OCI-LY7 (cell line): ENCODE results near the gene SPINK1. TPM values are rescaled to one million over a fixed set of nuclear protein-coding genes. Genes with fewer than 3 reads are reported as not detected.

Source experiments
- BruUV-seq: library from RNA; stranded (reverse); fragments of 400-500 nt; replicated peaks from 2 replicates; lab custom pipeline; 2021; lab: Mats Ljungman, UMichigan
- CTCF ChIA-PET: fragments of 300-600 bp; sonication (Branson Sonifier 250); formaldehyde crosslinking; loops from one replicate; lab custom pipeline; 2022; ENCODE audit warnings: antibody characterized with exemption; ENCODE audit not compliant: unreplicated experiment; lab: Charles Lee
- POLR2A ChIA-PET: fragments of 300-600 bp; sonication (Branson Sonifier 250); formaldehyde crosslinking; loops from one replicate; lab custom pipeline; 2022; ENCODE audit warnings: antibody characterized with exemption; lab: Charles Lee
- DNase-seq: peaks from one replicate; pipeline ENCODE4 v3.0.0-alpha.2; 2015; ENCODE audit warnings: low spot score
- H2AFZ ChIP-seq: fragments of 200-600 bp; sonication (generic), shearing (Covaris generic); 2 replicates; pipeline ENCODE4 v1.6.1; 2014; ENCODE audit warnings: mild to moderate bottlenecking, antibody characterized with exemption, low read length, moderate library complexity
- H3K27ac ChIP-seq: fragments of 200-600 bp; sonication (generic); 2 replicates; pipeline ENCODE4 v1.5.1; 2014; ENCODE audit warnings: mixed run types, low read depth, mild to moderate bottlenecking, moderate library complexity, low read length, inconsistent platforms; ENCODE audit not compliant: poor library complexity, severe bottlenecking
- H3K36me3 ChIP-seq: fragments of 200-600 bp; sonication (generic); 2 replicates; pipeline ENCODE4 v1.6.1; 2014; ENCODE audit warnings: mild to moderate bottlenecking, antibody characterized with exemption, low read length, moderate library complexity, mixed read lengths; ENCODE audit not compliant: insufficient read depth
- H3K4me1 ChIP-seq: fragments of 200-600 bp; sonication (generic); 2 replicates; pipeline ENCODE4 v1.5.1; 2014; ENCODE audit warnings: mild to moderate bottlenecking, low read length; ENCODE audit not compliant: insufficient read depth, poor library complexity, severe bottlenecking
- H3K4me2 ChIP-seq: fragments of 200-600 bp; sonication (generic); 2 replicates; pipeline ENCODE4 v1.6.1; 2014; ENCODE audit warnings: mild to moderate bottlenecking, low read length
- H3K4me3 ChIP-seq: fragments of 200-600 bp; sonication (generic); 2 replicates; pipeline ENCODE4 v1.5.1; 2014; ENCODE audit warnings: mild to moderate bottlenecking, low read depth, low read length; ENCODE audit not compliant: poor library complexity, severe bottlenecking
- H3K79me2 ChIP-seq: fragments of 200-600 bp; sonication (generic); 2 replicates; pipeline ENCODE4 v1.6.1; 2016; ENCODE audit warnings: low read depth, mild to moderate bottlenecking, low read length, moderate library complexity, mixed read lengths; ENCODE audit not compliant: insufficient read depth
- H3K9me2 ChIP-seq: fragments of 200-600 bp; sonication (generic); 2 replicates; pipeline ENCODE4 v1.6.1; 2016; ENCODE audit warnings: mild to moderate bottlenecking, low read length, mixed read lengths; ENCODE audit not compliant: insufficient read depth
- H3K9me3 ChIP-seq: fragments of 200-600 bp; sonication (generic); 2 replicates; pipeline ENCODE4 v1.6.1; 2014; ENCODE audit warnings: mild to moderate bottlenecking, mixed run types, low read length, mixed read lengths
- H4K20me1 ChIP-seq: fragments of 200-600 bp; sonication (generic); 2 replicates; pipeline ENCODE4 v1.6.1; 2014; ENCODE audit warnings: mild to moderate bottlenecking, antibody characterized with exemption, low read length, moderate library complexity, mixed read lengths; ENCODE audit not compliant: insufficient read depth
- CTCF ChIP-seq: fragments of 200-600 bp; sonication (generic); conservative IDR thresholded peaks from 2 replicates; pipeline ENCODE4 v1.5.1; 2014; ENCODE audit warnings: mild to moderate bottlenecking, antibody characterized with exemption, low read length, moderate library complexity, mixed read lengths
- EZH2phosphoT487 ChIP-seq: fragments of 200-600 bp; sonication (generic); IDR thresholded peaks from 2 replicates; pipeline ENCODE4 v1.6.1; 2018; ENCODE audit warnings: low read depth, borderline replicate concordance, mild to moderate bottlenecking, mixed run types, antibody characterized with exemption, low read length, moderate library complexity, mixed read lengths
- intact Hi-C: fragments of 100-400 bp; cut with micrococcal nuclease; formaldehyde crosslinking; loops from one replicate; pipeline ENCODE4 v1.10.0; 2022; ENCODE audit not compliant: unreplicated experiment
- total RNA-seq, 2 experiments: library from RNA; depleted of rRNA in 1 of 2; stranded (reverse); fragments of >200 nt in 1 of 2; shearing (Covaris generic) in 1 of 2; gene quantifications; 2 replicates each; pipeline ENCODE4 v1.2.3, GENCODE V29; 2014 to 2022

Gene SPINK1
- total RNA-seq, 2 experiments from 2014 or later: not detected

GRCh38 chr5:147786142-147786541 is 45.3 kb downstream of the SPINK1 start:
- intact Hi-C loops: no loop called here
- no TSS peak for BruUV-seq
- POLR2A ChIA-PET: interaction anchor here (1.0 kb wide), 1 partner anchor 18 kb away, joined by 3 read pairs; no protein-coding TSS in a partner anchor

GRCh38 chr5:147784146-147784987 is 47.1 kb downstream of the SPINK1 start:
- H3K9me2 ChIP-seq: no peaks in the 10 kb centered on the region
- no peak for DNase-seq
- no peak overlapping the region for H2AFZ ChIP-seq
- ChIA-PET POLR2A (no interaction called here), CTCF (no interaction called here)
- H3K4me1 ChIP-seq: peaks cover 29% of the 10 kb centered on the region
- H3K36me3 ChIP-seq: no peaks in the 10 kb centered on the region
- no peaks in the 10 kb centered on the region for H4K20me1 ChIP-seq
- no peak overlapping the region for H3K27ac ChIP-seq
- peaks cover 21% of the 10 kb centered on the region; the same call in 1 of the 2 replicates for H3K79me2 ChIP-seq
- TF ChIP-seq EZH2phosphoT487 (no peak), CTCF (no peak)
- no peak overlapping the region for H3K4me2 ChIP-seq
- H3K4me3 ChIP-seq: no peak overlapping the region
- BruUV-seq: no TSS peak
- no peaks in the 10 kb centered on the region for H3K9me3 ChIP-seq
- intact Hi-C loops: no loop called here

More at GRCh38 chr5:147786142-147786541, 45.3 kb downstream of the SPINK1 start:
- no peaks in the 10 kb centered on the region for H4K20me1 ChIP-seq
- TF ChIP-seq EZH2phosphoT487 (no peak), CTCF (no peak)
- no peaks in the 10 kb centered on the region for H3K9me2 ChIP-seq
- no peak for DNase-seq
- no peak overlapping the region for H3K4me3 ChIP-seq
- no peak overlapping the region for H2AFZ ChIP-seq
- peaks cover 12% of the 10 kb centered on the region for H3K4me1 ChIP-seq
- H3K79me2 ChIP-seq: peaks cover 9% of the 10 kb centered on the region; the same call in 1 of the 2 replicates
- no peaks in the 10 kb centered on the region for H3K9me3 ChIP-seq
- CTCF ChIA-PET: no interaction called here
- no peak overlapping the region for H3K4me2 ChIP-seq
- H3K36me3 ChIP-seq: no peaks in the 10 kb centered on the region
- H3K27ac ChIP-seq: no peak overlapping the region
